ENCODE measurements around the gene SPON1. TPM values are rescaled to one million over a fixed set of nuclear protein-coding genes. Genes with fewer than 3 reads are reported as not detected.

Gene SPON1
- total RNA-seq, 1 donor from 2014 or later: 22.4 TPM

DNA sequence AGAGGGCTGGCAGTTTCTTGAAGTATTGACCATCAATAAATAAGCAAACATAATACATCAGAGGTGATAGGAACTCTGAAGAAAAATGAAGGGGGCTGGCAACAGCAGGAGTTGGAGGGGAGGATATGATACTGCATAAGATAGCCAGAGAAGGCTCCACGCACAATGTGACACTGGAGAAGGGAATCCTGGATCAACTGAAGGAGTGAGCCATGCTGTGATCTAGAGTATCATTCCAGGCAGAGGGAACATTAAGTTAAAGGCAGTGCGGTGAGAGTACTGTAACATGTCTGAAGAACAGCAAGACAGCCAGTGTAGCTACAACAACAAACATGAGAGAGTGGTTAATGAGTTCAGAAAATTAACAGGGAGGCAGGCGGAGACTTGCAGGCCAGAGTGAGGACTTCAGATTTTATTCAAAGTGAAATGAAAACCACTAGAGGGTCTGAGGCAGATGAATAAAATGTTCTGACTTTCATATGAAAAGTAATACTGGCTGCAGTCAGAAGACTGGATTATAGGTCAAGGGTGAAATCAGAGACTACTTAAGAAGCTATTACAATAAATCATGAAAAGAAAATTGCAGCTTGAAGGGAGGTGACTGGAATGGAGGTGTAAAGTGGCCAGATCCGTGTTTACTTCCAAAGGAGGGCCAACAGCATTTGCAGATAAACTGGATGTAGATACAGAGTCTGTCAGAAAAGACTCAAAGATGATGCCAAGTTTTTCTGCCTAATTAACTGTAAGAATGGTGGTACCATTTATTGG, 347.1 kb downstream of the SPON1 start:
- TF ChIP-seq, protein P1, sequence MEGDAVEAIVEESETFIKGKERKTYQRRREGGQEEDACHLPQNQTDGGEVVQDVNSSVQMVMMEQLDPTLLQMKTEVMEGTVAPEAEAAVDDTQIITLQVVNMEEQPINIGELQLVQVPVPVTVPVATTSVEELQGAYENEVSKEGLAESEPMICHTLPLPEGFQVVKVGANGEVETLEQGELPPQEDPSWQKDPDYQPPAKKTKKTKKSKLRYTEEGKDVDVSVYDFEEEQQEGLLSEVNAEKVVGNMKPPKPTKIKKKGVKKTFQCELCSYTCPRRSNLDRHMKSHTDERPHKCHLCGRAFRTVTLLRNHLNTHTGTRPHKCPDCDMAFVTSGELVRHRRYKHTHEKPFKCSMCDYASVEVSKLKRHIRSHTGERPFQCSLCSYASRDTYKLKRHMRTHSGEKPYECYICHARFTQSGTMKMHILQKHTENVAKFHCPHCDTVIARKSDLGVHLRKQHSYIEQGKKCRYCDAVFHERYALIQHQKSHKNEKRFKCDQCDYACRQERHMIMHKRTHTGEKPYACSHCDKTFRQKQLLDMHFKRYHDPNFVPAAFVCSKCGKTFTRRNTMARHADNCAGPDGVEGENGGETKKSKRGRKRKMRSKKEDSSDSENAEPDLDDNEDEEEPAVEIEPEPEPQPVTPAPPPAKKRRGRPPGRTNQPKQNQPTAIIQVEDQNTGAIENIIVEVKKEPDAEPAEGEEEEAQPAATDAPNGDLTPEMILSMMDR (conservative IDR thresholded peaks at IDR 0.05; ENCODE audit: low read depth, low read length): no peak
- no peak for DNase-seq (ENCODE audit: low read depth)
- H3K4me3 ChIP-seq (ENCODE audit: low read depth, low read length): no peak overlapping the region

DNA sequence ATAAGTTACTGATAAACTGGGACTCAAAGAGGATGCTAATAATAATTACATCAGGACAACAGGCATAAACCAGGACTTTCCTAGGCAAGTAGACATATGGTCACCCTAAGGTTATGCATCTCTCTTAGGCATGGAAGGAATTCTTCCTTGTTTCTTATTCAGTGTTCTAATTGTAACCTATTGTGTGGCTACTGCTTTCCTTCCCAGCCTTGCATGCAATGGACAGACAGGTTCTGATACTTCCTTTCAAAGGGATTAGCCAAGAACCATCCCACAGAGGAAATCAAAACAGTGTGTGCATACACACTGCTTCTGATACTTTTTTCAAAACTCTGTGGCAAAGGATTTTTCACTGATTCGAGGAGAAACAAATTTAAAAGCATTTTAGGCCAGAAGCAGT, 348.2 kb downstream of the SPON1 start:
- TF ChIP-seq, protein P1 (conservative IDR thresholded peaks at IDR 0.05; ENCODE audit: low read depth, low read length): no peak
- no peak for DNase-seq (ENCODE audit: low read depth)

DNA sequence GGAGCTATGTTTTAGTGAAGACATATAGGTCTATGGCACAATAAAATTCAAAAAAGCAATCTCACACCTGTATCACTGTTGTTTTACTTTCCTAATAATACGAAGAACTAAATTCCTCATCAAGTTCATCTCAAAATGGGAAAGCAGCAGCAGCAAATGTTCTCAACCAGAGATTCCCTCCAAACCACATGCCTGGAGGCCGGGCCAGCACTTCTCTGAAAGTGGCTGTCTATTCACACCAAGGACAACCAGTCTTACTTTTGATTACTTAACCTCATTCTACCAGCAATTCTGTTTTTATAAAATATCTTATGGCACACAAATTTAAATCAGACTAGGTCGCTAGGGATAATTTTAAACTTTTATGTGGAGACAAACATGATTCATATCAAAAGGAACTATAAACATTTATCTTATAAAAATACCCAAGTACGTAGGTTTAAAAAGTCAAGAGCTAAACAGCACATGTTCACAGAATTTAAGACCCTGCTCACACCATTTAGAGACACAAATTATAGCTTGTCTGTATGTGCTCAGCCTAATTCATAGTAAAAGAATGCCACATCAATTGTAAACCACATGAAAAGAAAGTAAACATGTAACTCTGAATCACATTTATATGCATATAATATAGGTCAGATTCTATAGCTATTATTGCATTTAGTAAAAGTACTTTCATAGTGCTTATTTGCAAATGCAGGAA, 350.4 kb downstream of the SPON1 start:
- no peak overlapping the region for H3K4me3 ChIP-seq (ENCODE audit: low read depth, low read length)
- no peak for DNase-seq (ENCODE audit: low read depth)
- TF ChIP-seq, protein P1 (conservative IDR thresholded peaks at IDR 0.05; ENCODE audit: low read depth, low read length): no peak

More for the DNA sequence above, 348.2 kb downstream of the SPON1 start:
- no peak overlapping the region for H3K4me3 ChIP-seq (ENCODE audit: low read depth, low read length)

DNA sequence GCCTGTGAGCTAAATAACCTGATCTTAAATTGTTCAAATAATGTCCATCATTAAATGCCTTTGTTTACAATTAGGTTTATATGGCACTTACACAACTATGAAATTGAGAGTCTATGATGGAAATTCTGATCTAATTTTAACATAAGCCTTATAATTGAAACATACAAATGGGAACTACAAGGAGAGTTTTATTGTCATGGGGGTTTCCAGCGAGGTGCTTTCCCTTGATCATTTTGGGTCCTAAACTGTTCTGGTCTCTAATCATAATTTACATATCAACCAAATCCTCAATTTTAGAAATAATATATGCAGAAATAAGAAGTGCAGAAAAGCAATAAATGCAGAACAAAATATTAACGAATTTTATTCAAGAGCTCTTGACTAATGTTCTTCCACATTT, 351.6 kb downstream of the SPON1 start:
- H3K4me3 ChIP-seq (ENCODE audit: low read depth, low read length): no peak overlapping the region
- no peak for DNase-seq (ENCODE audit: low read depth)
- TF ChIP-seq, protein P1 (conservative IDR thresholded peaks at IDR 0.05; ENCODE audit: low read depth, low read length): no peak

DNA sequence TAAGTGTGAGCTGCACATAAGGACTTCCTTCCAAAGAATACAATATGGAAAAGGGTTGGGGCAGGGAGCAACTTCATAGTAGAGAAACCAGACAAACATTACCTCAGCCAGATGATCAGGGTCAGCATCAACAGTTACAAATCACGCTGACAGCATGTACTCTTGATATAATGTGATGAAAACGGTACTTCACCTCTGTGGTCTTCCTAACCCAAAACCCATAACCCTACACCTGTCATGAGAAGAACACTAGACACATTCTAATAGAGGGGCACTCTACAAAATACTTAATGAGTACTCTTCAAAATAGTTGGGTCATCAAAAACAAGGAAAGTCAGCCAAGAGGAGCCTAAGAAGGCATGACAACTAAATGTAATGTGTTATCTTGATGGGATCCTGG, 352.6 kb downstream of the SPON1 start:
- H3K4me3 ChIP-seq (ENCODE audit: low read depth, low read length): no peak overlapping the region
- DNase-seq (ENCODE audit: low read depth): no peak
- TF ChIP-seq, protein P1 (conservative IDR thresholded peaks at IDR 0.05; ENCODE audit: low read depth, low read length): no peak

Data from epithelial cell of proximal tubule (primary cell).